Hematopoietic multipotent progenitor cell (in vitro differentiated cells): Measurements from ENCODE around the gene METTL15. TPM values are rescaled to one million over a fixed set of nuclear protein-coding genes. Genes with fewer than 3 reads are reported as not detected.
"Not testable (repeated sequence)": the region's sequence is repeated elsewhere in the genome, so short reads cannot be mapped to it uniquely, and the experiment has no call there.

Experiments used
- DNase-seq, 3 donors: peaks; one replicate each; pipeline ENCODE4 v3.0.0-alpha.2; 2011 to 2015; ENCODE audit warnings: low read depth in 2 of 3, low spot score in 2 of 3
- total RNA-seq: library from RNA; depleted of rRNA; stranded (reverse); fragments of >200 nt; gene quantifications from one replicate; pipeline ENCODE4 v1.2.3, GENCODE V29; 2012

Gene METTL15
- total RNA-seq, 1 donor: 8.1 TPM

DNA sequence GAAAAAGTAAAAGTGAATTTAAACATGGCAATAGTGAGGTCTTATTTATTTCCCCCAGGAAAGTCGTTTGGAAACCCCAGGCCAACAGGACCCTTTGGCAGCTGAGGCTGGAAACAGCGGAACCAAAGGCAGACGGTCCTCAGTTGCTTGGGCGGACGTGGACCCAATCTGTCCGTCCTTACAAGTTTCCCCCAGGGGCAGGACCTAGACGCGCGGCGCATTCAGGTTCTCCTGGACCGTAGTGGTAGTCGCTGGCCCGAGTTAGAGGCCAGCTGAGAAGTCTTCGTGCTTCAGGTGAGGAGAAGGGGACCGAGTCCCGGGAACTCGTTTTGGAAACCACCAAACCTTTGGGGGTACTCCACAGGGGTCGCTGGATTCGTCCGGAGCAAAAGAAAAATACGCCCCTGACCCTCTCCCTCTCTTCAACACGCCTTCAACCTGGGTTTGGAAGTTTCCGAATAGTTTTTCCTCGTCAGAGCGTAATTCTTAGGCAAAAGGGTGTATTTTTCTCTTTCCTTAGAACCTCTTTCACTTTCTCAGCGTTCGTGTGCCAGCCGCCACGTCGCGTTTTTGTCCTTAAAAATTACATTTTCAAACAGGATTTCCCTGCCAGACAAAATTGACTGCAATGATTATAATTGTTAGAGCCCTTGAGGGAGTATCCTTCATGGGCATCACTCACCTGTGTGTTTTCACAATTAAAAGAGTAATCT lies 2.1 kb downstream of the METTL15 start:
- DNase-seq: peak in 2 of 3 donors; percentile 48 to 51

DNA sequence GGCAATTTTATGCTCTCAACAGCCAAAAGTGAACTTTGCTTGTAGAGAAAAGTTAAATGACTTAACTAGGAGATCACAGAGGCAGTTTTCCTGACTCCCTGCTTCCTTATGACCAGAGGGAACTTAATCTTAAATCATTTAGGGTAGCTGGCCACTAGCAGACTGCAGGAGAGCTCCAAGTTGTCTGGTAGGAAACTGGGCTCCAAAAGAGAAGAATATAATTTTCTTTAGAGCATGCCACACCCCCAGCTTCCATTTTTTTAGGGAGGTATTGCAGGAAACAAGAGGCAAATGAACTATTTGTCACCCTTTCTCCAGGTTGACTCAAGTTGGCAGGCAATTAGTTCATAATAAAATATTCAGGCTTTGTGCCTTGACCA lies 2.6 kb downstream of the METTL15 start:
- peak in 2 of 3 donors; percentile 5 to 21 for DNase-seq

DNA sequence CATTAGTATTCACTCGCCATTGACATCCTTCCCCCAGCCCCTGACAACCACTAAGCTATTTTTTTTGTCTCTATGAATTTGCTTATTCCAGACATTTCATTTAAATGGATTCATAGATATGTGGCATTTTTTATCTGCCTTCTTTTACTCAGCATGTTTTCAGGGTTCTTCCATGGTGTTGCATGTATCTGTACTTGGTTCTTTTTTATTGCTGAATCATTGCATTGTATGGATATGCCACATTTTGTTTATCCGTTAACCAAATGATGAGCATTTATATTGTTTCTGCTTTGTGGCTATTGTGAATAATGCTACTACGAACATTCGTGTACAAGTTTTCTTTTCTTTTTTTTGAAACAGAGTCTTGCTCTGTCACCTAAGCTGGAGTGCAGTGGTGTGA lies 5.9 kb downstream of the METTL15 start:
- DNase-seq: no peak

- no peak for DNase-seq
Observed at GRCh38 chr11:28114731-28115130, 6.5 kb downstream of the METTL15 start.

GRCh38 chr11:28117712-28118111 lies 9.5 kb downstream of the METTL15 start:
- no peak for DNase-seq

DNA sequence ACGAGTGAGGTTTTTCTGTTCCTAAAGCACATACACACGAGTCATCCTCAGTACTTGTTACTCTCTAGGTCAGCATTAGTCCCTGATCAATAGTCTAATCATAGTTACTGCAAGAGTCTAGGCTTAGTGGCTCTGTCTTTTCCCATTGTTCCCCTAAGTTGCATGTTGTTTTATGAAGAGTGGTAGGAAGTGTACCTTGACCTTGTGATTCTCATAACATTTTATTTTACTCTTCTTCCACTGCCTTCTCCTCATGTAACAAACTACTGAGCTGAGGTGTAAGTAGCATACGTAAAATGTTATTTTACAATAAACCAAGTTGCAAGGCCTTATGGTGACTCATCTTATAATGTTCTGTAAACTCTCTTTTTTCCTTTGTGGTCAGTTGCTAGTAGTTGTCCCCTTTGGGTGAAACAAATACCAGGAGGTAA lies 15.0 kb downstream of the METTL15 start:
- no peak for DNase-seq

DNA sequence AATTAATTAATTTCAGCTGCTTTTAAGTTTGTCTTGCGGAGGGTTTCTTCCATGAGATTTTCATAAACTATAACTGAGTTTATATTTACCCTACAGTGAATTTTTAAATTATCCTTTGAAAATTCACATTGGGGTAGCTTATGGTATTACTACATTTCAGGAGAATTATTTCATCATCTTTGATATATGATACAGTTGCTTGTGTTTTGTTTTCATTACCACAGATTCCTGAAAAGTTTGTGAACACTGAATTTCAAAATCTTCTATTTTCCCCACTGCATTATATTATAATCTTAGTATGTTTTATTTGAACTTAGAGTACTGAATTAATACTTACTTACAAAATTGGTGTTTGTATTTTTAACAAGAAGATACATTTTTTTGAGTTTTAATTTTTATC lies 24.4 kb downstream of the METTL15 start:
- no peak for DNase-seq

GRCh38 chr11:28133146-28133545 lies 25.0 kb downstream of the METTL15 start:
- DNase-seq: no peak

- not testable (repeated sequence) for DNase-seq
Observed at GRCh38 chr11:28136157-28136556, 28.0 kb downstream of the METTL15 start.

GRCh38 chr11:28137366-28137765 lies 29.2 kb downstream of the METTL15 start:
- no peak for DNase-seq

DNA sequence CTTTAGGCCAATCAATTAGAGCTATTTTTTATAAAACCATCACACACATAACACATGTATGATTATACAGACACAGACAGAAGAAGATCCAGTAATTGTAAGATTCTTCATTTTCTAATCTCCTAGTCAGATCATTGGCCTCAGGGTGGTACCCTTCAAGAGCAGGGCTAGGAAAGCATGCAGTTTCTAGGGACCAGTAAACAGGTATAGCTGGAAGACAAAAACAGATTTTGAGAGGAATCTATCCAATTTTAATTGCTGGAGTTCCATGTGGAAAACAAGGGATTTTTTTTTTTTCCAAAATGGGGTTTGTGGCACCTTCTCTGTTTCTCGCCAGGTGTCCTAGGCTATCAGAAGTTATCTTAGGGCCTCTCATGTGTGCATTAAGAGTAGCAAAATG lies 29.6 kb downstream of the METTL15 start:
- no peak for DNase-seq

DNA sequence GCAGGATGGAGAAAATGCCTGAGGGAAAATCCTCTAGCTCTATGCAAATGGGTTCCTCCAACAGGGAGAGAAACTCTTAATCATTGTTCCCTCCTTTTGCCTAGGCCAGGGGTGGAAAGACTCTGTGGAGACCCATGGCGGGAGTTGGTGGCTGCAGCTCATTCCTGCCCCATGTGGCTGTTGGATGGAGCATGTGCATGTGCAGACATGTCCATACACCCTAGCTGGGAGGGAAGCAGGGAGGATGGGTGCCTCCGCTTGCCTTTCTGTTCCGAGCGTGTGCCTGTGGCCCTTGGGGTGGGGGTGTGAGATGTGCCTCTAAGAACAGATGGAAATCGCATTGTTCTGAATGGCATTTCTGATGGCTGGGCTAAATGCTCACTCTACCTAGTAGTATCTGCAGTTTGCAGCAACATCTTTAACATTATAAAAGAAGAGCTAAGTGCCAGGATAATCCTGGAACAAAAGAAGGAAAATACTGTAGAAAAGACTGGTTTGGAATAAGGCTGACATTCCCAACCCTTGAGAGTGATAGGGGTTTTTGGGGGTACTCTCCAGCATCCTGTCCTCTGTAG lies 31.7 kb downstream of the METTL15 start:
- no peak for DNase-seq

DNA sequence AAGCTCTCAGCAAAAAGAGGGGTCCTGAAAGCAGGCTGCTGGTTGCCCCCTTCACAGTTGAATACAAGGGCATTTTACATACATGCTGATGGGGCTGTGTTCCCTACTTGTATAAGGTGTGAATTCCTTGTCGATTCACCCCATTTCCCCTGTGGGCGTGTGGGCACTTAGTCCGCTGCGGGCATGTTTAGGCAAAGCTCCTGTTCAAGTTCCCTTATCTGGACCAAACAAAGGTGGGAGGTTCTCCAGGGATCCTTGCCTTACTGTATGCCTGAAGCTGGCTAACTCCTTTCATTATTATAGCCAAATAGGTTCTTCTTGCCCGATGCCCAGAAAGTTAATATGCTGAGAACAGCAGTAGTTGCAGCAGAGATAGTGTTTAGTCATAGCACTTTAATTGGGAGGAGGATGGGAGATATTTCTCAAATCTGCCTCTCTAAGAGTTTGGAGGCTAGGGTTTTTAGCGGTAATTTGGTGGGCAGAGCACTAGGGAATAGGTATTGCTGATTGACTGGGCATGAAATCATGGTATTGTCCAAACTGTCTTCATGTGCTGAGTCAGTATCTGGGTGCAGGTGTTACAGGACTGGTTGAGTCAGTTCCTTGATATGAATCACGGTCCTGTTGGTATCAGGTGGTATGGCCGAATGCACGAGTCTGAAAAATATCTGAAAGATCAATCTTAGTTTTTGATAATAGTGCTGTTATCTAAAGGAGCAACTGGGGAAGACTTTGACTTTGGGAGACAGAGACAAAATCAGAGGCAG lies 32.7 kb downstream of the METTL15 start:
- DNase-seq: no peak

DNA sequence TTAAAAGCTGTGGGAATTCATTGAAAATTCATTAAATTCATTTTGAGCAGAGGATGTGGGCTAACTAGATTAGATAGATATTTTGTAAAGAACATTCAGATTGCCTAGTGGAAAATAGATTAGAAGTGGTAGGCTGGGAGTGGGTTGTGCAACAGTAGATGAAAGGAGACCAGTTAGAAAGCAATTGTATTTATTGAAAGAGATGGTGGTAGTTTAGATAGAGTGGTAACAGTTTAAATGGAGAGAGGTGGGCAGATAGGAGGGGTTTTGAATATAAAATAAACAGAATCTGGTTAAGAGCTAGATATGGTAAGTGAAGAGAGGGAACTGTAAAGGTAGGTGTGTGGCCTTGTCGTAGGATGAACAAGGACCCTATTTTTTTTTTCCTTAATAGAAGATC lies 34.5 kb downstream of the METTL15 start:
- DNase-seq: no peak

DNA sequence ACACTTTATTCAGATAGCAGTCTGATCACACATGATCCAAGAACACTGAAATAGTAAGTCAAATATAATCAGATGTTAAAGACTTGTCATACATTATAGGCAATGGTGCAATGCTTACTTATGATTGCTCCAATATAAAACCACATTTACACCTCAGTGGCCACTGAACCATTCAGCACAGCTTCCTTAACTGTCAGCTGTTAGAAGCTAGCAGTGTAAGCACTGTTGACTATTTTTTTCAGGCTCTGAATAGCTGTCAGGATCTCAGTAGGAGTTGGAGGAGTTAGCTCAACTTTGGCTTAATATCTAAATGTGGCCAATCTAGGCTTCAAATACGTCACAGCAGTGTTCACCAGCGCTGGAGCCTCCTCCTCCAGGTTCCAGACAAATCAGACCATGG lies 36.6 kb downstream of the METTL15 start:
- DNase-seq: no peak

DNA sequence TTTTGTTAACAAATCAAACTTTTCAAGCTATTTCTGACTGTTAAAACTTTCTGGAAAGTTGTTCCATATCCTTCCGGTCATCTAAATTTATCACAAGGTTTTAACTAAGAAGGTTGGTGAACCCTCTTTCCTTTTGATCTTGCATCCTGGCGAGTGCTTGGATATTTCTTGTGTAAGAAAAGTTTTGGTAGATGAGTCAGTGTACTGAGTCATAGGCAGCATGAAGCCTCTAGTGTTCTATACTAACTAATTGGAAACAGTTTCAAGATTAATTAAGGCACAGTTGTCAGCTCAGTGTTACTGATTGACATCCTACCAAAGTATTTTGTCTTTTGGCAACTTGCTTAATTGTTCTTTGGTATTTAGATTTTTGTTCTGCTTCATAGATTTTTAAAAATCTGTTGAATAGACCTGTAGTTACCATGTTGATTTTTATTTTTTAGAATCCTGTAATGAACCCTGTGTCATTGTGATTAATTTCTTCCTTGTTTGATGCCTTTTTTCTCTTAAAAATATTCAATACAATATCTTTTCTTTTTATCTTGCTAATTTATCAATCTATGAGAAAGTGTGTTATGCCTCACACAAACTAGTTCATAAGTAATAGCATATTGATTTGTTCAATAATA lies 38.0 kb downstream of the METTL15 start:
- no peak for DNase-seq

DNA sequence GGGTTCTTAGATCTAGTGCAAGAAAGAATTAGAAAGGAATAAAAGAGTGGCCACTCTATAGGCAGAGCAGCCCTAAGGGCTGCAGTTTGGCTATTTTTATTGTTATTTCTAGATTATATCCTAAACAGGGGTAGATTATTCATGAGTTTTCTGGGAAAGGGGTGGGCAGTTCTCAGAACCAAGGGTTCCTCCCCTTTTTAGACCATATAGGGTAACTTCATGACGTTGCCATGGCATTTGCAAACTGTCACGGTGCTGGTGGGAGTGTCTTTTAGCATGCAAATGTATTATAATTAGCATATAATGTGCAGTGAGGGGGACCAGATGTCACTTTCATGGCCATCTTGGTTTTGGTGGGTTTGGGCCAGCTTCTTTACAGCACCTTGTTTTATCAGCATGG lies 44.6 kb downstream of the METTL15 start:
- no peak for DNase-seq

- DNase-seq: no peak
Observed at GRCh38 chr11:28153586-28153985, 45.4 kb downstream of the METTL15 start.

- no peak for DNase-seq
Observed at GRCh38 chr11:28168718-28169117, 60.5 kb downstream of the METTL15 start.

- peak in 1 of 3 donors; percentile 0 for DNase-seq
Observed at GRCh38 chr11:28169816-28170215, 61.6 kb downstream of the METTL15 start.

DNA sequence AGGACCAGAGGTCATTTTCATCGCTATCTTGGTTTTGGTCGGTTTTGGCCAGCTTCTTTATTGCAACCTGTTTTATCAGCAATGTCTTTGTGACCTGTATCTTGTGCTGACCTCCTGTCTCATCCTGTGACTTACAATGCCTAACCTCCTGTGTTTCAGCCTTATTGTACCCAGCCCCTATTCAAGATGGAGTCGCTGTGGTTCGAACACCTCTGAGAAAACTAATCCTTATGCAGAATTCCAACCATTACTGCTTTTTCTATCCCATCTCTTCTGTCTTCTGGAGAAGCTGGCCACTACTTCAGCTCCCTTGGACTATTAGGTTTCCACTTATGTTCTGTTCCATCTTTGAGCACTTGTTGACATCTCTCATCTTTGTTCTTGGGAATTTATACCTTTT lies 62.6 kb downstream of the METTL15 start:
- no peak for DNase-seq
